Upper lobe of left lung (tissue), 6 donors: ENCODE data around the gene HAND2. TPM values are rescaled to one million over a fixed set of nuclear protein-coding genes. Genes with fewer than 3 reads are reported as not detected.

Experiments used
- ATAC-seq, 2 donors: fragments of 200-7000 bp; cut with Tn5 transposase; one replicate each; pipeline ENCODE4 v1.9.1; 2022; ENCODE audit warnings: mild to moderate bottlenecking in 2 of 2, moderate library complexity in 2 of 2; ENCODE audit not compliant: low FRiP score in 2 of 2
- DNase-seq, 2 donors: peaks; one replicate each; pipeline ENCODE4 v3.0.0-alpha.2; 2019 to 2020
- H3K27ac ChIP-seq, 4 donors: fragments of 200-600 bp; sonication (generic); one replicate each; pipeline ENCODE4 v1.5.1; 2016 to 2019
- H3K27me3 ChIP-seq, 4 donors: fragments of 200-600 bp; sonication (generic); one replicate each; pipeline ENCODE4 v1.5.1; 2017 to 2019
- H3K36me3 ChIP-seq, 4 donors: fragments of 200-600 bp; sonication (generic); one replicate each; pipeline ENCODE4 v1.5.1; 2016 to 2019
- H3K4me1 ChIP-seq, 4 donors: fragments of 200-600 bp; sonication (generic); one replicate each; pipeline ENCODE4 v1.5.1; 2018 to 2019
- H3K4me3 ChIP-seq, 4 donors: fragments of 200-600 bp; sonication (generic); one replicate each; pipeline ENCODE4 v1.5.1; 2017 to 2019; ENCODE audit warnings: mild to moderate bottlenecking in 2 of 4, moderate library complexity in 1 of 4
- H3K9me3 ChIP-seq, 4 donors: fragments of 200-600 bp; sonication (generic); one replicate each; pipeline ENCODE4 v1.5.1; 2018 to 2019
- CTCF ChIP-seq, 6 experiments: fragments of 450-650 bp in 4 of 6; fragments of 200-600 bp in 2 of 6; sonication (generic) in 2 of 6; IDR thresholded peaks; one replicate each; pipeline ENCODE4 v1.5.1; 2016 to 2019; ENCODE audit warnings: antibody characterized with exemption in 6 of 6
- EP300 ChIP-seq, 4 donors: sonication (generic); formaldehyde crosslinking; IDR thresholded peaks; one replicate each; pipeline ENCODE4 v1.5.1; 2017; ENCODE audit warnings: antibody characterized with exemption in 4 of 4, control low read depth in 2 of 4
- POLR2A ChIP-seq, 4 donors: fragments of 450-650 bp; IDR thresholded peaks; one replicate each; pipeline ENCODE4 v1.5.1; 2016 to 2017; ENCODE audit warnings: antibody characterized with exemption in 4 of 4, mild to moderate bottlenecking in 2 of 4
- POLR2AphosphoS5 ChIP-seq, 2 donors: sonication (generic); formaldehyde crosslinking; IDR thresholded peaks; one replicate each; pipeline ENCODE4 v1.5.1; 2017; ENCODE audit warnings: antibody characterized with exemption in 2 of 2
- WGBS, 2 donors: methylation state at CpG; one replicate each; pipeline ENCODE4 v1.1.5; 2017 to 2018; 5-methylcytosine and 5-hydroxymethylcytosine counted together
- total RNA-seq, 6 donors: library from RNA; depleted of rRNA in 4 of 6; stranded (reverse); fragments of >200 nt in 4 of 6; gene quantifications; one replicate each; pipeline versions ENCODE4 v1.1.0 to v1.2.1, GENCODE V29; 2016 to 2021
- donor health status: DM: no; HTN: no; CAD: no; lungs with moderate emphysema.
- donor health status: DM: no; HTN: yes; CAD: no; lungs with severe emphysema.

Gene HAND2
- total RNA-seq, 6 donors from 2014 or later = 0.20 to 3.0 (median 0.39) TPM; not detected in 2

- WGBS, 2 donors = 50% methylated on average over 1 of the region's 1 CpG
- H3K4me3 ChIP-seq = no peak overlapping the region
- DNase-seq (no peak), ATAC-seq (no peak)
- no peaks in the 10 kb centered on the region for H3K9me3 ChIP-seq
- H3K27me3 ChIP-seq = no peaks in the 10 kb centered on the region
- H3K36me3 ChIP-seq = no peaks in the 10 kb centered on the region
- no peak overlapping the region for H3K27ac ChIP-seq
- H3K4me1 ChIP-seq = no peaks in the 10 kb centered on the region
- TF ChIP-seq EP300 (IDR thresholded peaks at IDR 0.05) = no peak
- TF ChIP-seq CTCF (IDR thresholded peaks at IDR 0.05) = no peak
- no peak for TF ChIP-seq POLR2A (IDR thresholded peaks at IDR 0.05)
- no peak for TF ChIP-seq POLR2AphosphoS5 (IDR thresholded peaks at IDR 0.05)
These were observed 43.7 kb upstream of the HAND2 start for GRCh38 chr4:173573725-173574124.

- Histone ChIP-seq H3K4me3 (no peak overlapping the region), H3K4me1 (no peaks in the 10 kb centered on the region), H3K9me3 (no peaks in the 10 kb centered on the region), H3K36me3 (no peaks in the 10 kb centered on the region), H3K27ac (no peak overlapping the region), H3K27me3 (no peaks in the 10 kb centered on the region)
- ATAC-seq (no peak), DNase-seq (no peak)
- 58 to 75% methylated on average over 4 of the region's 4 CpGs for WGBS, 2 donors
- TF ChIP-seq CTCF (IDR thresholded peaks at IDR 0.05) = no peak
- no peak for TF ChIP-seq POLR2AphosphoS5 (IDR thresholded peaks at IDR 0.05)
These were observed 43.3 kb upstream of the HAND2 start for GRCh38 chr4:173573286-173573685.

GRCh38 chr4:173572493-173573129, 42.6 kb upstream of the HAND2 start:
- ATAC-seq (no peak), DNase-seq (no peak)
- WGBS, 2 donors = 63 to 69% methylated on average over 3 of the region's 3 CpGs
- TF ChIP-seq POLR2A (IDR thresholded peaks at IDR 0.05) (no peak), EP300 (IDR thresholded peaks at IDR 0.05) (no peak), POLR2AphosphoS5 (IDR thresholded peaks at IDR 0.05) (no peak), CTCF (IDR thresholded peaks at IDR 0.05) (no peak)
- no peaks in the 10 kb centered on the region for H3K4me1 ChIP-seq
- H3K4me3 ChIP-seq = no peak overlapping the region
- no peaks in the 10 kb centered on the region for H3K27me3 ChIP-seq
- H3K36me3 ChIP-seq = no peaks in the 10 kb centered on the region
- no peak overlapping the region for H3K27ac ChIP-seq
- no peaks in the 10 kb centered on the region for H3K9me3 ChIP-seq

GRCh38 chr4:173571620-173572019, 41.6 kb upstream of the HAND2 start:
- Histone ChIP-seq H3K9me3 (no peaks in the 10 kb centered on the region), H3K27me3 (no peaks in the 10 kb centered on the region), H3K27ac (no peak overlapping the region), H3K4me1 (no peaks in the 10 kb centered on the region), H3K4me3 (no peak overlapping the region), H3K36me3 (no peaks in the 10 kb centered on the region)
- no peak for TF ChIP-seq POLR2A (IDR thresholded peaks at IDR 0.05)
- WGBS, 2 donors = 48 to 56% methylated on average over 2 of the region's 2 CpGs
- DNase-seq (no peak), ATAC-seq (no peak)

GRCh38 chr4:173565281-173565680, 35.3 kb upstream of the HAND2 start:
- ATAC-seq = no peak
- Histone ChIP-seq H3K4me1 (no peaks in the 10 kb centered on the region), H3K27ac (no peak overlapping the region), H3K27me3 (no peaks in the 10 kb centered on the region), H3K9me3 (no peaks in the 10 kb centered on the region), H3K36me3 (no peaks in the 10 kb centered on the region), H3K4me3 (no peak overlapping the region)
- TF ChIP-seq POLR2AphosphoS5 (IDR thresholded peaks at IDR 0.05) = no peak
- TF ChIP-seq POLR2A (IDR thresholded peaks at IDR 0.05) = no peak
- no peak for TF ChIP-seq EP300 (IDR thresholded peaks at IDR 0.05)
- TF ChIP-seq CTCF (IDR thresholded peaks at IDR 0.05) = no peak
- no peak for DNase-seq
- 93 to 96% methylated on average over 2 of the region's 2 CpGs for WGBS, 2 donors
